OCI-LY1 (cell line): ENCODE measurements around the gene XRCC4.

Experiments
- H2AFZ ChIP-seq: fragments of 200-600 bp; sonication (generic), shearing (Covaris generic); 2 replicates; pipeline ENCODE4 v1.6.0; 2014; ENCODE audit warnings: antibody characterized with exemption, mild to moderate bottlenecking, low read length
- H3F3A ChIP-seq: fragments of 200-600 bp; sonication (generic), shearing (Covaris generic); 2 replicates; pipeline ENCODE4 v1.6.0; 2014; ENCODE audit warnings: mild to moderate bottlenecking, antibody characterized with exemption, low read length, moderate library complexity; ENCODE audit not compliant: insufficient read depth
- H3K27ac ChIP-seq: fragments of 200-600 bp; sonication (generic); 2 replicates; pipeline ENCODE4 v1.5.1; 2014; ENCODE audit warnings: low read length, mixed run types, mild to moderate bottlenecking, low read depth; ENCODE audit not compliant: poor library complexity, severe bottlenecking
- H3K27me3 ChIP-seq: fragments of 200-600 bp; sonication (generic); 2 replicates; pipeline ENCODE4 v1.6.0; 2014; ENCODE audit warnings: antibody characterized with exemption, mild to moderate bottlenecking, low read length, moderate library complexity; ENCODE audit not compliant: insufficient read depth
- H3K36me3 ChIP-seq: fragments of 200-600 bp; sonication (generic); 2 replicates; pipeline ENCODE4 v1.6.1; 2014; ENCODE audit warnings: mild to moderate bottlenecking, antibody characterized with exemption, low read length, moderate library complexity, mixed read lengths; ENCODE audit not compliant: insufficient read depth
- H3K4me1 ChIP-seq: fragments of 200-600 bp; sonication (generic); 2 replicates; pipeline ENCODE4 v1.5.1; 2014; ENCODE audit warnings: mild to moderate bottlenecking, low read length, moderate library complexity; ENCODE audit not compliant: insufficient read depth, severe bottlenecking
- H3K4me2 ChIP-seq: fragments of 200-600 bp; sonication (generic), shearing (Covaris generic); 2 replicates; pipeline ENCODE4 v1.6.1; 2014; ENCODE audit warnings: low read length
- H3K4me3 ChIP-seq: fragments of 200-600 bp; sonication (generic); 2 replicates; pipeline ENCODE4 v1.5.1; 2014; ENCODE audit warnings: low read length, low read depth, mild to moderate bottlenecking, mixed read lengths; ENCODE audit not compliant: poor library complexity, severe bottlenecking
- H3K79me2 ChIP-seq: fragments of 200-600 bp; shearing (Covaris generic); 2 replicates; pipeline ENCODE4 v1.6.1; 2016; ENCODE audit warnings: mixed run types, low read length, mixed read lengths; ENCODE audit not compliant: insufficient read depth
- H3K9ac ChIP-seq: fragments of 200-600 bp; sonication (generic), shearing (Covaris generic); 2 replicates; pipeline ENCODE4 v1.6.1; 2014; ENCODE audit warnings: mild to moderate bottlenecking, low read length, mixed read lengths
- H3K9me2 ChIP-seq: fragments of 200-600 bp; sonication (generic), shearing (Covaris generic); 2 replicates; pipeline ENCODE4 v1.6.1; 2014; ENCODE audit warnings: low read depth, mild to moderate bottlenecking, low read length, mixed read lengths
- H3K9me3 ChIP-seq: fragments of 200-600 bp; shearing (Covaris generic); 2 replicates; pipeline ENCODE4 v1.6.1; 2014; ENCODE audit warnings: low read length, mixed read lengths
- H4K20me1 ChIP-seq: fragments of 200-600 bp; sonication (generic), shearing (Covaris generic); 2 replicates; pipeline ENCODE4 v1.6.0; 2016; ENCODE audit warnings: mild to moderate bottlenecking, low read length; ENCODE audit not compliant: insufficient read depth
- CTCF ChIP-seq: fragments of 200-600 bp; sonication (generic), shearing (Covaris generic); IDR thresholded peaks from 2 replicates; pipeline ENCODE4 v1.5.1; 2017; ENCODE audit warnings: mild to moderate bottlenecking, antibody characterized with exemption, low read length, moderate library complexity, mixed read lengths
- EZH2 ChIP-seq: fragments of 200-600 bp; sonication (generic), shearing (Covaris generic); IDR thresholded peaks from 2 replicates; pipeline ENCODE4 v1.8.0; 2017; ENCODE audit warnings: borderline replicate concordance, mixed run types, mild to moderate bottlenecking, antibody characterized with exemption, low read length, moderate library complexity, mixed read lengths

Gene XRCC4

GRCh38 chr5:83401775-83402174 lies 324.4 kb downstream of the XRCC4 start:
- Histone ChIP-seq H2AFZ (no peak overlapping the region), H3K36me3 (no peaks in the 10 kb centered on the region), H3K4me3 (no peak overlapping the region), H3K4me1 (no peaks in the 10 kb centered on the region), H4K20me1 (no peaks in the 10 kb centered on the region), H3K4me2 (no peak overlapping the region), H3K79me2 (no peaks in the 10 kb centered on the region), H3K9me2 (no peaks in the 10 kb centered on the region), H3F3A (no peaks in the 10 kb centered on the region), H3K9ac (no peak overlapping the region), H3K27ac (no peak overlapping the region), H3K9me3 (no peaks in the 10 kb centered on the region), H3K27me3 (no peaks in the 10 kb centered on the region)
- TF ChIP-seq EZH2 = no peak
- no peak for TF ChIP-seq CTCF
